Stimulated activated CD4-positive, alpha-beta T cell treated with anti-CD3 and anti-CD28 coated beads, TNF-alpha, amount 100 ng/mL, for 4 hours (primary cell): ENCODE data around the gene UROS.

Source experiments
- DNase-seq, 3 experiments: peaks; one replicate each; pipeline ENCODE4 v3.0.0-alpha.2; 2020; ENCODE audit warnings: low read depth in 3 of 3

UROS gene

DNA sequence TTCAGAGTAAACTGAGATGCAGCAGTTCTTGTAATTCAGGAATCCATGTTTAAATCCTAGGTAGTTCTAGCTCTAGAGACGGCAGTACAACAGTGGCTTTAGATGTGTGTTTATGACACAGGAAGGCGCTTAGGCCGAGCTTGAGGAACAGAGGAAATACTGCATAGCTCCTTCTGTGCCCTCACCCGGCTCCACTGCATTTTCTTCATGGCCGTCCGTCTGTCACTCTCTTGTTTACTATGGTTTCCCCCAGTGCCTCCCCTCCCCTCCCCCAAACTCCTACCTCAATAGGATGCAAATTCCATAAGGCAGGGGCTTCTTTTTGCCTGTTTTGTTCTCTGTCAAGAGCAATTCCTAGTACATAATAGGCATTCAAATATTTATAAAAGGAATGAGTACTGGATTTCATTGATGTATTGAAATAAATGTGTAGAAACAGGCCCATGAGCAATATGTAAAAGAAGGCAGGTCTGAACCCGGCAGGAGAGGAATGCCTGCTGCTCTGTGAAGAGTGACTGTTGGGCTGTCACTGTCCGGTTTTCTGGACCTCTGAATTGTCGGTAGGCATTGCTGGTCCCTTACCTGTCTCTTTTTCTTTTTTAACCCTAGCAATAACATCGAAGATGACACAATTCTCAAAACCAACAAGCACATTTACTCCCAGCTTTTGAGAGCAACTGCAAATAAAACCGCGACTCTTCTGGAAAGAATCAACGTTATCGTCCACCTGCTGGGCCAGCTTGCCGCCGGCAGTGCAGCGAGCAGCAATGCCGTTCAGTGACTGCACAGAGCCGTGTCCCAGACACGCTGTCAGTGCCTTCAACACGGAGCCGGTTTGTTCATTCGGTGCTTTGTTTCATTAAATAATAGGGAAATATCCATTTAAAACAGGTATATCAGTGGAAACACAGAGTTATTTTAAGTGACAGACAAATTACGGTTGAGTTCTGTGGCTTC, 60.1 kb downstream of the UROS start:
- no peak for DNase-seq

- no peak for DNase-seq
Measured at GRCh38 chr10:125761961-125762360, 61.1 kb downstream of the UROS start.

GRCh38 chr10:125757742-125758141, 65.3 kb downstream of the UROS start:
- no peak for DNase-seq

- DNase-seq, result no peak
Measured at GRCh38 chr10:125756853-125757487, 66.1 kb downstream of the UROS start.

DNA sequence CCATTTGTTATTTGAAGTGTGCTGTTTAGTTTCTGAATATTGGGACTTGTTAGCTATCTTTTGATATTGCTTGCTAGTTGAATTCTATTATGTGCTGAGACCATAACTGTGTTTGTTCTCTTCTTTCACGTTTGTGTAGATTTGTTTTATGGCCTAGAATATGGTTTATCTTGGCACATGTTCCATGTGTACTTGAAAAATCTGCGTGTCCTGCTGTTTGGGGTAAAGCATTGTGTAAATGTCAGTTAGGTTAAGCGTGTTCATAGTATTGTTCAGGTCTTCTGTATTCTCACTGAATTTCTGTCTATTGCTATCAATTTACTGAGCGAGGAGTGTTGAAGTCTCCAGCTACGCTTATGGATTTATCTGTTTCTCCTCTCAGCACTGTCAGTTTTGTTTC, 66.9 kb downstream of the UROS start:
- DNase-seq, result no peak

DNA sequence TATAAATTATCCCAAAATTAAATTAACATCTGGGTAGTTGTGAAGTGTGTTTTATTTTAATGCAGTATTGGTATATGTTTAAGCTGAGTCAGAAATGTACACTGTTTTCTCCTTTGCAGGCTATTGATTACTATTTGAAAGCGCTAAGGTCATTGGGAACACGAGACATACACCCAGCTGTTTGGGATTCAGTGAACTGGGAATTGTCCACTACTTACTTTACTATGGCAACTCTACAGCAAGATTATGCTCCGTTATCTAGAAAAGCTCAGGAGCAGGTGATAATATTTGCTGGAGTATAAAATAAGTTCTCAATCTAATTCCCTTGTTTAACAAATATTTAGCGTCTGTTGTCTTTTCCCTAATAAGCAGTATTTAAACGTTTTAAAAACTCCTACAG, 75.6 kb downstream of the UROS start:
- DNase-seq, result no peak

- no peak for DNase-seq
Measured at GRCh38 chr10:125744909-125745308, 78.1 kb downstream of the UROS start.

GRCh38 chr10:125742465-125742864, 80.6 kb downstream of the UROS start:
- DNase-seq, result no peak

- no peak for DNase-seq
Measured at GRCh38 chr10:125739994-125740679, 82.9 kb downstream of the UROS start.
